HCT116 (cell line): Measurements from ENCODE around the gene STYXL2. TPM values are rescaled to one million over a fixed set of nuclear protein-coding genes. Genes with fewer than 3 reads are reported as not detected.

ENCODE experiments used
- ATAC-seq: fragments of 200-7000 bp; cut with Tn5 transposase; 2 replicates; pipeline ENCODE4 v1.9.1; 2020; ENCODE audit warnings: mild to moderate bottlenecking, moderate library complexity
- BruUV-seq: library from RNA; stranded (reverse); fragments of 400-500 nt; replicated peaks from 2 replicates; lab custom pipeline; 2021; lab: Mats Ljungman, UMichigan
- CTCF ChIA-PET: fragments of 300-600 bp; sonication (Branson Sonifier 250); formaldehyde crosslinking; loops from one replicate; lab custom pipeline; 2021; ENCODE audit warnings: antibody characterized with exemption; lab: Charles Lee
- POLR2A ChIA-PET: fragments of 300-600, 350-600 bp; sonication (Branson Sonifier 250); formaldehyde crosslinking; loops from one replicate; lab custom pipeline; 2021; ENCODE audit warnings: antibody characterized with exemption; lab: Charles Lee
- RAD21 ChIA-PET, 2 experiments: fragments of 300-600 bp; sonication (Branson Sonifier 250); formaldehyde crosslinking; loops; one replicate each; lab custom pipeline; 2023; ENCODE audit warnings: low total read pairs in 2 of 2; ENCODE audit not compliant: uncharacterized antibody in 2 of 2, unreplicated experiment in 2 of 2, low non-redundant PET in 1 of 2; lab: Charles Lee
- DNase-seq: peaks from one replicate; pipeline ENCODE4 v3.0.0-alpha.2; 2010; ENCODE audit warnings: low read depth, low spot score
- H2AFZ ChIP-seq: fragments of 200-600 bp; shearing (Covaris generic), sonication (generic); 2 replicates; pipeline ENCODE4 v1.6.1; 2017; ENCODE audit warnings: low read depth, mixed run types, mixed read lengths, antibody characterized with exemption, low read length; ENCODE audit not compliant: poor library complexity, severe bottlenecking
- H3K27ac ChIP-seq: 2 replicates; pipeline ENCODE4 v1.5.1; 2012; ENCODE audit warnings: low read depth, low read length
- H3K27me3 ChIP-seq: fragments of 200-600 bp; sonication (generic); 2 replicates; pipeline ENCODE4 v1.6.1; 2016; ENCODE audit warnings: mixed run types, low read length, mixed read lengths; ENCODE audit not compliant: insufficient read depth
- H3K36me3 ChIP-seq, 2 experiments: fragments of 200-500 bp in 1 of 2; fragments of 200-600 bp in 1 of 2; sonication (Bioruptor generic) in 1 of 2; sonication (generic) in 1 of 2; 2 replicates each; pipeline versions ENCODE4 v1.5.1 to v1.6.1; 2014 to 2016; ENCODE audit warnings: low read length in 2 of 2, inconsistent platforms in 1 of 2, mixed read lengths in 1 of 2, mixed run types in 1 of 2; ENCODE audit not compliant: insufficient read depth in 2 of 2, control insufficient read depth in 1 of 2
- H3K4me1 ChIP-seq, 2 experiments: fragments of 200-600 bp in 1 of 2; sonication (generic) in 1 of 2; 2 replicates each; pipeline versions ENCODE4 v1.5.1 to v1.6.1; 2012 to 2017; ENCODE audit warnings: low read length in 2 of 2, inconsistent platforms in 1 of 2, mild to moderate bottlenecking in 1 of 2, mixed read lengths in 1 of 2, mixed run types in 1 of 2, moderate library complexity in 1 of 2; ENCODE audit not compliant: insufficient read depth in 2 of 2, control insufficient read depth in 1 of 2
- H3K4me2 ChIP-seq: fragments of 200-600 bp; sonication (generic); 2 replicates; pipeline ENCODE4 v1.6.1; 2017; ENCODE audit warnings: mixed run types, low read length, mixed read lengths
- H3K4me3 ChIP-seq, 2 experiments: fragments of 200-600 bp in 1 of 2; sonication (generic) in 1 of 2; replicated peaks in 1 of 2; 2 replicates each; pipeline ENCODE4 v1.5.1; 2011 to 2016; ENCODE audit warnings: low read length in 2 of 2, control low read depth in 1 of 2, low read depth in 1 of 2, mild to moderate bottlenecking in 1 of 2, mixed read lengths in 1 of 2, mixed run types in 1 of 2
- H3K79me2 ChIP-seq: fragments of 200-600 bp; sonication (generic); 2 replicates; pipeline ENCODE4 v1.6.1; 2017; ENCODE audit warnings: mild to moderate bottlenecking, mixed run types, low read length, moderate library complexity, mixed read lengths; ENCODE audit not compliant: insufficient read depth
- H3K9ac ChIP-seq: fragments of 200-600 bp; sonication (generic); 2 replicates; pipeline ENCODE4 v1.6.1; 2016; ENCODE audit warnings: low read length, mixed read lengths
- H3K9me2 ChIP-seq: fragments of 200-600 bp; sonication (generic), shearing (Covaris generic); 2 replicates; pipeline ENCODE4 v1.6.1; 2017; ENCODE audit warnings: mixed run types, mild to moderate bottlenecking, moderate library complexity; ENCODE audit not compliant: insufficient read depth
- H3K9me3 ChIP-seq, 2 experiments: fragments of 200-500 bp in 1 of 2; fragments of 200-600 bp in 1 of 2; sonication (Bioruptor generic) in 1 of 2; sonication (generic) in 1 of 2; 2 replicates each; pipeline ENCODE4 v1.6.1; 2014 to 2017; ENCODE audit warnings: low read length in 2 of 2, mixed read lengths in 2 of 2, inconsistent platforms in 1 of 2, low read depth in 1 of 2, mild to moderate bottlenecking in 1 of 2, mixed run types in 1 of 2, moderate library complexity in 1 of 2; ENCODE audit not compliant: control insufficient read depth in 1 of 2, insufficient read depth in 1 of 2
- H4K20me1 ChIP-seq: fragments of 200-600 bp; sonication (generic), shearing (Covaris generic); 2 replicates; pipeline ENCODE4 v1.6.1; 2017; ENCODE audit warnings: mixed run types, mild to moderate bottlenecking, moderate library complexity; ENCODE audit not compliant: insufficient read depth
- EGR1 ChIP-seq: IDR thresholded peaks from 2 replicates; pipeline ENCODE4 v1.6.1; 2012; ENCODE audit warnings: low read depth
- ELF1 ChIP-seq: IDR thresholded peaks from 2 replicates; pipeline ENCODE4 v1.6.1; 2012; ENCODE audit warnings: low read depth, borderline replicate concordance
- EZH2 ChIP-seq: fragments of 200-600 bp; sonication (generic); IDR thresholded peaks from 2 replicates; pipeline ENCODE4 v1.6.1; 2017; ENCODE audit warnings: antibody characterized with exemption, mixed run types
- EZH2phosphoT487 ChIP-seq: fragments of 200-600 bp; IDR thresholded peaks from 2 replicates; pipeline ENCODE4 v1.6.1; 2018; ENCODE audit warnings: antibody characterized with exemption, borderline replicate concordance
- FOSL1 ChIP-seq: IDR thresholded peaks from 2 replicates; pipeline ENCODE4 v1.6.1; 2012; ENCODE audit warnings: low read depth
- JUND ChIP-seq: IDR thresholded peaks from 2 replicates; pipeline ENCODE4 v1.6.1; 2012
- RAD21 ChIP-seq: IDR thresholded peaks from 2 replicates; pipeline ENCODE4 v1.6.1; 2012; ENCODE audit warnings: low read depth, mild to moderate bottlenecking
- SIN3A ChIP-seq: IDR thresholded peaks from 2 replicates; pipeline ENCODE4 v1.6.1; 2012; ENCODE audit warnings: low read depth
- intact Hi-C: fragments of 100-400 bp; cut with micrococcal nuclease; formaldehyde crosslinking; loops from 2 replicates; pipeline ENCODE4 v1.10.0; 2022
- total RNA-seq: library from RNA; stranded (reverse); gene quantifications from one replicate; pipeline ENCODE4 v1.2.1, GENCODE V29; 2021; ENCODE audit not compliant: unreplicated experiment
- TF ChIP-seq, protein P1 (sequence below): IDR thresholded peaks from 2 replicates; pipeline ENCODE4 v1.6.1; 2012
- TF ChIP-seq, protein P2 (sequence below): IDR thresholded peaks from 2 replicates; pipeline ENCODE4 v1.6.1; 2012; ENCODE audit warnings: low read depth

STYXL2 gene
- total RNA-seq, 1 experiment from 2014 or later = not detected

DNA sequence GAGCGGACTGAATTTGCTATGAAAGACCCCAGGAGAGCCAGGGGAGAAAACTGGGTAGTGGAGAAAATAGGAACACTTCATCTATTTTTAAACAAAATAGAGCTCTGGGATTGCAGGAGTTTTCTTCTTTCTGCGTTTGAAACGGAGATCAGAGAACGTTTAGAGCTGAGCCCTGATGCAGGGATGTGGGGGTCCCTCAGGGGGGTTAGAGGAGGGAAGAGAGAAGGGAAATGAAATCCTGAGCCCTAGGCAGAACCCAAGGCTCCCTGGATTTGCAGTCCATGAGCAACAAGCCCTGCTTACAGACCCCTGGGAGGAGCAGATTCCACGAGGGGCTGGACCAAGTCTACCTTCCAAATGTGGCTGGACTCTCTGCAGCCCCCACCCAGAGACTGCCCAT is 21.8 kb downstream of the STYXL2 start:
- H3K9me3 ChIP-seq = no peaks in the 10 kb centered on the region
- H4K20me1 ChIP-seq = no peaks in the 10 kb centered on the region
- POLR2A ChIA-PET = no interaction called here
- CTCF ChIA-PET = interaction anchor here (1.2 kb wide), 1 partner anchor 9 kb away, joined by 4 read pairs; no protein-coding TSS in a partner anchor
- no peak overlapping the region for H3K27ac ChIP-seq
- RAD21 ChIA-PET = no interaction called here
- TF ChIP-seq EGR1 (no peak), EZH2phosphoT487 (no peak), RAD21 (no peak), EZH2 (no peak), JUND (no peak), ELF1 (no peak), SIN3A (no peak), FOSL1 (no peak)
- TF ChIP-seq, protein P1, sequence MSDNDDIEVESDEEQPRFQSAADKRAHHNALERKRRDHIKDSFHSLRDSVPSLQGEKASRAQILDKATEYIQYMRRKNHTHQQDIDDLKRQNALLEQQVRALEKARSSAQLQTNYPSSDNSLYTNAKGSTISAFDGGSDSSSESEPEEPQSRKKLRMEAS = no peak
- TF ChIP-seq, protein P2, sequence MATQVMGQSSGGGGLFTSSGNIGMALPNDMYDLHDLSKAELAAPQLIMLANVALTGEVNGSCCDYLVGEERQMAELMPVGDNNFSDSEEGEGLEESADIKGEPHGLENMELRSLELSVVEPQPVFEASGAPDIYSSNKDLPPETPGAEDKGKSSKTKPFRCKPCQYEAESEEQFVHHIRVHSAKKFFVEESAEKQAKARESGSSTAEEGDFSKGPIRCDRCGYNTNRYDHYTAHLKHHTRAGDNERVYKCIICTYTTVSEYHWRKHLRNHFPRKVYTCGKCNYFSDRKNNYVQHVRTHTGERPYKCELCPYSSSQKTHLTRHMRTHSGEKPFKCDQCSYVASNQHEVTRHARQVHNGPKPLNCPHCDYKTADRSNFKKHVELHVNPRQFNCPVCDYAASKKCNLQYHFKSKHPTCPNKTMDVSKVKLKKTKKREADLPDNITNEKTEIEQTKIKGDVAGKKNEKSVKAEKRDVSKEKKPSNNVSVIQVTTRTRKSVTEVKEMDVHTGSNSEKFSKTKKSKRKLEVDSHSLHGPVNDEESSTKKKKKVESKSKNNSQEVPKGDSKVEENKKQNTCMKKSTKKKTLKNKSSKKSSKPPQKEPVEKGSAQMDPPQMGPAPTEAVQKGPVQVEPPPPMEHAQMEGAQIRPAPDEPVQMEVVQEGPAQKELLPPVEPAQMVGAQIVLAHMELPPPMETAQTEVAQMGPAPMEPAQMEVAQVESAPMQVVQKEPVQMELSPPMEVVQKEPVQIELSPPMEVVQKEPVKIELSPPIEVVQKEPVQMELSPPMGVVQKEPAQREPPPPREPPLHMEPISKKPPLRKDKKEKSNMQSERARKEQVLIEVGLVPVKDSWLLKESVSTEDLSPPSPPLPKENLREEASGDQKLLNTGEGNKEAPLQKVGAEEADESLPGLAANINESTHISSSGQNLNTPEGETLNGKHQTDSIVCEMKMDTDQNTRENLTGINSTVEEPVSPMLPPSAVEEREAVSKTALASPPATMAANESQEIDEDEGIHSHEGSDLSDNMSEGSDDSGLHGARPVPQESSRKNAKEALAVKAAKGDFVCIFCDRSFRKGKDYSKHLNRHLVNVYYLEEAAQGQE = no peak
- H3K9me2 ChIP-seq = no peaks in the 10 kb centered on the region; the same call in 1 of the 2 replicates
- intact Hi-C loops = no loop called here
- H3K4me2 ChIP-seq = no peak overlapping the region
- H3K36me3 ChIP-seq = no peaks in the 10 kb centered on the region
- H3K27me3 ChIP-seq = no peaks in the 10 kb centered on the region
- H3K79me2 ChIP-seq = no peaks in the 10 kb centered on the region
- H3K4me3 ChIP-seq = no peak overlapping the region
- no TSS peak for BruUV-seq
- DNase-seq (no peak), ATAC-seq (no peak)
- H3K4me1 ChIP-seq = no peaks in the 10 kb centered on the region
- no peak overlapping the region for H3K9ac ChIP-seq
- H2AFZ ChIP-seq = no peak overlapping the region
